GM12892 (cell line): Measurements from ENCODE around the gene AGMAT.
A peak's percentile ranks its signal among the peaks of the same experiment; 100 is the strongest.
"Not testable (repeated sequence)": the region's sequence is repeated elsewhere in the genome, so short reads cannot be mapped to it uniquely, and the experiment has no call there.

ENCODE experiments used
- DNase-seq: peaks from one replicate; pipeline ENCODE4 v3.0.0; 2011; ENCODE audit not compliant: insufficient read length
- FAIRE-seq: peaks from 2 replicates; lab custom pipeline; 2011; peaks lifted over from hg19 to GRCh38; lab: Jason Lieb, UNC
- POLR2A ChIP-seq: IDR thresholded peaks from 2 replicates; pipeline ENCODE4 v1.6.1; 2011; ENCODE audit warnings: low read depth, low read length, control low read depth
- POLR2AphosphoS5 ChIP-seq: IDR thresholded peaks from 2 replicates; pipeline ENCODE4 v1.6.1; 2011; ENCODE audit warnings: low read depth, low read length, control low read depth
- TAF1 ChIP-seq: IDR thresholded peaks from 2 replicates; pipeline ENCODE4 v1.6.1; 2011; ENCODE audit warnings: low read depth, mild to moderate bottlenecking, control low read depth, low read length, borderline replicate concordance

The AGMAT gene

DNA sequence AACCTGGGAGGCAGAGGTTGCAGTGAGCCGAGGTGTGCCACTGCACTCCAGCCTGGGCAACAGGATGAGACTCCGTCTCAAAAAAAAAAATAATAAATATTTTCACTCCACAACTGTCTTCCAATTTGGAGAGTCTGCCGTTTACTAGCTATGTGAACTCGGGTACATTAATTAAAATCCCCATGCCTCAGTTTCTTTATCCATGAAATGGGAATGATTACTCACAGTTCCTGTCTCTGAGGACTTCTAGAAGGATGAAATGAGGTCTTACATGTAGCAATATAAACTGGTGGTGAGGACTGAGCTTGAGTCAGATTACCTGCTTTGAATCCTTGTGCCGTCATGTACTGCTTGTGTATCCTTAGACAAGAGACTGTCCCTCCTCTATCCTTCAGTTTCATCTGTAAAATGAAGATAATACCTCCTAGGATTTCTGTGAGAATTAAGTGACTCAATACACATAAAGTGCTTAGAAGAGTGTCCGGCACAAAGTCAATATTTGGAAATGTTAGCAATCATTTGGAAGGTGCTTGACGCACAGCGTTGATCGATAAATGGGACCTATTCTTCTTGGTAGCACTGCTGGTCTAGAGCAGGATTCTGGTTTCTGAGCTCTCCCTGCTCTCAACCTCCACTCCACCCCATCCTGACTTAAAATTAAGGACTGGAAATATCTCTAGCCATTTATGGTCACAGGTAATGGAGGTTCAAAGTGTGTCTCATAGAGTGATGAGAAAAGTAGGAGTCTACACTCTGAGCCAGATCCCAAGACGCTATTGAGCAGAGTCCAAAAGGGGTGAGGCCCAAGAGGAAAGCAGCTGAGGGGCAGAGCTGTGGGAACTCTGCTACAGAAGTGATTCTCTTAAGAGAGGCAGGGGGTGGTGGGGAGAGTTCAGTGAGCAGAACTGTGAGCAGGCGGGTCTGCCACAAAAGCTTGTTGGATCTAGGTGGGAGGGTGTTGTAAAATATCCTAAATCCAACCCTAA is 20.8 kb upstream of the AGMAT start:
- no peak for TF ChIP-seq POLR2AphosphoS5
- no peak for TF ChIP-seq POLR2A
- no peak for TF ChIP-seq TAF1
- no peak for FAIRE-seq
- DNase-seq = no peak

DNA sequence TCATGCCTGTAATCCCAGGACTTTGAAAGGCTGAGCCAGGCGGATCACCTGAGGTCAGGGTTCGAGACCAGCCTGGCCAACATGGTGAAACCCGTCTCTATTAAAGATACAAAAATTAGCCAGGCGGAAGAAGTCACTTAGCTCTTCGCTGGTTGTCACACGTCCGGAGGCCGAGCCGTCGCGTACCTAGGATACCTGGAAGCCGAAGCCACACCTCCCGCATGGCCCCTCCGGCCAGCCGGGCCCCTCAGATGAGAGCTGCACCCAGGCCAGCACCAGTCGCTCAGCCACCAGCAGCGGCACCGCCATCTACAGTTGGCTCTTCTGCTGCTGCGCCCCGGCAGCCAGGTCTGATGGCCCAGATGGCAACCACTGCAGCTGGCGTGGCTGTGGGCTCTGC is 19.5 kb upstream of the AGMAT start:
- not testable (repeated sequence) for DNase-seq, FAIRE-seq

GRCh38 chr1:15603966-15604282 is 19.1 kb upstream of the AGMAT start:
- FAIRE-seq, DNase-seq: not testable (repeated sequence)

GRCh38 chr1:15603050-15603965 is 18.5 kb upstream of the AGMAT start:
- no peak for TF ChIP-seq TAF1
- no peak for TF ChIP-seq POLR2AphosphoS5
- no peak for TF ChIP-seq POLR2A
- peak; percentile 91 for DNase-seq
- peak; percentile 88 for FAIRE-seq

- FAIRE-seq (no peak), DNase-seq (no peak)
- TF ChIP-seq TAF1 = no peak
- no peak for TF ChIP-seq POLR2AphosphoS5
These were observed 13.6 kb upstream of the AGMAT start for GRCh38 chr1:15598436-15598835.

GRCh38 chr1:15595809-15596617 is 11.2 kb upstream of the AGMAT start:
- FAIRE-seq = no peak
- TF ChIP-seq POLR2A (no peak), POLR2AphosphoS5 (no peak), TAF1 (no peak)
- no peak for DNase-seq

GRCh38 chr1:15592285-15592684 is 7.4 kb upstream of the AGMAT start:
- no peak for FAIRE-seq
- DNase-seq = no peak
- TF ChIP-seq TAF1 = no peak
- no peak for TF ChIP-seq POLR2A
- TF ChIP-seq POLR2AphosphoS5 = no peak

GRCh38 chr1:15583016-15583706 is 1.7 kb downstream of the AGMAT start:
- TF ChIP-seq POLR2AphosphoS5 (no peak), TAF1 (no peak), POLR2A (no peak)
- FAIRE-seq (no peak), DNase-seq (no peak)

GRCh38 chr1:15579683-15580047 is 5.2 kb downstream of the AGMAT start:
- no peak for FAIRE-seq
- no peak; the same call in 1 of the 2 replicates for TF ChIP-seq TAF1
- no peak for TF ChIP-seq POLR2A
- TF ChIP-seq POLR2AphosphoS5 = no peak
- DNase-seq = no peak

- TF ChIP-seq POLR2AphosphoS5 (no peak), TAF1 (0 out of 2 replicates have a peak, but pooled peaks have one; percentile 15)
- FAIRE-seq (peak; percentile 58), DNase-seq (peak; percentile 46)
These were observed 5.7 kb downstream of the AGMAT start for GRCh38 chr1:15578921-15579682.

DNA sequence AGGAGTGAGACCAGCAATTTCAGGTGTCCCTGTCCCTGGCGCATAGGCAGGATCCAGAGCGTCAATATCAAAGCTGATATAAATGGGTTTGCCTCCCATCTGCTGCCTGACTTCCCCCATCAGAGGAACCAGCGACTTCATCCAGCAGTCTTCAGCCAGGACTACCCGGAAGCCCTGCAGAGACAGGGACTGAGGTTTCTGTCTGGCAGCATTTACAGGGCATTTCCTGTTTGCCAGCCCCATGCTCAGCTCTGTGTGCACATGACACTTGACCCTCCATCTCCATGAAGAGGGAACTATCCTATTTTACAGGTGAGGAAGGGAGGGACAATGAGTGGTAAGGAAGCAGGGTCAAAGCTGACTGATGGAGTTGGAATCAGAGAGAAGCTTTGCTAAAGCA is 7.2 kb downstream of the AGMAT start:
- TF ChIP-seq POLR2AphosphoS5 (no peak), POLR2A (no peak), TAF1 (no peak)
- no peak for DNase-seq
- no peak for FAIRE-seq
